WI38 (cell line): ENCODE measurements around the gene QKI.

Experiments used
- H3K4me3 ChIP-seq: 2 replicates; pipeline ENCODE4 v1.5.1; 2011; ENCODE audit warnings: low read depth, mild to moderate bottlenecking, control low read depth, low read length
- CTCF ChIP-seq: IDR thresholded peaks from 2 replicates; pipeline ENCODE4 v1.5.1; 2012; ENCODE audit warnings: low read depth, mild to moderate bottlenecking, control low read depth, low read length

QKI gene

DNA sequence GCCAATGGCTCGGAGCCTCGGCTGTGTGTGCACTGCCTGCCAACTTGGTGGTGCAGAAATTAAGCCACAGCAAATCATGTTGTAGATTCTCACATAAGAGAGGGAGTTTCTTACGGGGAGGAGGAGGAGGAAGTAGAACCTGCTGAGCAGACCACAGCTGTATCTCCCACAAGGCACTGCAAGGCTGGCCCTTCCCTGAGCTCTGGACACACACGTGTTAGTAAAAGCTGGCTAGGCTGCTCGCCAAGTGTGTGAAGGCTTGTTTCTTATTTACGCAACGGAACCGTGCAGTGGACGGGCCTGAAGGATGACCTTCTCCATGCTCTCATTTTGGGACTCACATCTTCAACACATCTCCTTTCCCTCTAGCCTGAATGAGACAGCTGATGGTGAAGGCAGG, 15.7 kb upstream of the QKI start:
- TF ChIP-seq CTCF, result no peak

DNA sequence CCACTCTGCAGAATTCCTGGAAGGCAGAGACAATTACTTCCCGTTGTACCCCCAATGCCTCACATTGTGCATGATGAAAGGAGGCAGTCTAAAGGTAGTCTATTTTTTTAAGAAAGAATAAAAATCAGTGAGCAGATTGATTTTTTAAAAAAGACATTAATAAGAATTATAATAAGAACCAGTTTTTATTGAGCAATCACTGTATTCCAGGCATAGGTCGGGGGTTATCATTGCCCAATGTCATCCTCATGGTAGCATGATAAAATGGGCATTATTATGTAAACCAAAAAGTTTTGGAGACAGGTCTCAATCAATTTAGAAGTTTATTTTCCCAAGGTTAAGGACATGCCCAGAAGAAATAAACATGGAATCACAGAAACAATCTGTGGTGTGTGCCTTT, 14.0 kb upstream of the QKI start:
- no peak overlapping the region for H3K4me3 ChIP-seq
- no peak for TF ChIP-seq CTCF

More for the DNA sequence above, 15.7 kb upstream of the QKI start:
- no peak overlapping the region for H3K4me3 ChIP-seq

GRCh38 chr6:163401039-163401885, 13.3 kb upstream of the QKI start:
- TF ChIP-seq CTCF, result no peak
- H3K4me3 ChIP-seq, result no peak overlapping the region

DNA sequence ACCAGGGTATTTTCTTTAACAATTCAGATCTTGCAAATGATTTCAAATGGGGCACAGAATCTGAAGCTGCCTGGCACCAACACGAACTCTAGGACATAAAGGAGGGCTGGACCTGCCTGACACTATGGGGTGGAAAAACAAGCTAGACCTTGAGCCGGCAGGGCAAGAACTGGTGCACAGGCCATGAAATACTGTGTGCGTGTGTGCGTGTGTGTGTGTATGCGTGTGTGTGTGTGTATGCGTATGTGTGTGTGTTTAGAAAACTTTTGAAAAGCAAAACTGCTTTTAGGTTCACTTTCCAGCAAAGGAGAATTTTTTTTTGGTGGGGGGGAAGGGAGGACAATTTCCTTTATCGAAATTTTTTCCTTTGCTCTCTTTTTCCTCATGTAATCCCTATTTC, 11.9 kb upstream of the QKI start:
- TF ChIP-seq CTCF, result no peak
- no peak overlapping the region for H3K4me3 ChIP-seq

DNA sequence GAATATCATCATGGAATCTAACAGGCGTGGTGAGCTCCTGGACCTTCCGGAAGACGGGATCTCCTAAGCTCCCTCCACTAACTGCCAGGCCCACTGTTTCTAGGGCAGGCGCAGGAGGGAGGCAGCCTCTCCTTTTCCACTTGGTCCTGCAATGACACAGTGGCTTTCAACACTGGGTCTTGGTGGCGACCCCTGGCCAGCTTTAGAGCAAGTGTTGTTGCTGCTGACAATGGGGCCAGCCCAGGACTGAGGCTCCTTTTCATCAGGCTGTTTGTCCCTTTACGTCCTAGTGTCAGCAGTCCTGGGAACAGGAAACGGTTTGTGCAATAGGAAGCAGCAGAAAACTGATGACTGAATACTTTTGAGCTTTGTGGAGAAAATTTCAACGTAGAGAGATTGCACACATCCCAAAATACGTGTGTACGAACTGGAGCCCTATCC, 9.7 kb upstream of the QKI start:
- no peak for TF ChIP-seq CTCF
- no peak overlapping the region for H3K4me3 ChIP-seq

DNA sequence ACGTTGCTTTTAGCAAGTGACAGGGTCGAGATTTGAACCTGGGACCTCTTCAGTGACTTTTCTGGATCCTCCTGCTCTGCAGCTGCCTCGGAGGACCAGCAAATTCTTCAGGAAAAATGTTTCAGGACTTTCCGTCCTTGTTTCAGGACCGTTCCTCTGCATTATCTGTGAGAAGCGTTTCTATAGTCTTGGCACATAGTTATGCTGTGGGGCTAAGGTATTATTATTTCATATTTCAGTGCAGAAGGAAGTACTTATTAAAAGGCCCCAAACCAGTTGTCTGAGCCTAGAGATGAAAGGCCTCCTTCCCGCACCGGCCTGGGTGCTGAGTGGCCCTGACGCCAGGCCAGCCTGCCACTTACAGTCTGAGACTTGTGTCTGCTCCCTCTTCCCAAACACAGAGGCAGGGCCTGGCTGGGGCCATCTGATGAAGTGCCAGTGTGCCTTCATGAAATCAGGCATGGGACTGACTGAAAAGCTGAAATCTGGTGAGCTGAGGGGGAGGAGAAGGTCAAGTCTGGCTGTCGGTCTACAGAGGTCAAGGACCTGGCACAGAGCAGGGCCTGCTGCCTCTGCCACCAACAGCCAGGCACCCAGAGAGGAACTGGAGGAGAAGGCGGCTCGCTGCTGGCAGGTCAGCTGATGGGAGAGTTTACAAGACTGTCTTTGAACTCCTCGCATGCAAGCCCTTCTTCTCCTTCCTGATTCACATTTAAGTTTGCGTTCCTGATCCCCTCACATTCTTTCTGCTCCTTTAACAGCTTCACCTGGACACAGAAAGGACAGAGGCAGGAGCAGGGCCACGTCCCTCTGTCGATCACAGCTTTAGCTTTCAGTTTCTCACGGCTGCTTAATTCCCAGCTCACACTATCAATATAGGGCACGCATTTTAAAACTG, 8.9 kb upstream of the QKI start:
- no peak for TF ChIP-seq CTCF
- peak overlapping the region; percentile 37 for H3K4me3 ChIP-seq

DNA sequence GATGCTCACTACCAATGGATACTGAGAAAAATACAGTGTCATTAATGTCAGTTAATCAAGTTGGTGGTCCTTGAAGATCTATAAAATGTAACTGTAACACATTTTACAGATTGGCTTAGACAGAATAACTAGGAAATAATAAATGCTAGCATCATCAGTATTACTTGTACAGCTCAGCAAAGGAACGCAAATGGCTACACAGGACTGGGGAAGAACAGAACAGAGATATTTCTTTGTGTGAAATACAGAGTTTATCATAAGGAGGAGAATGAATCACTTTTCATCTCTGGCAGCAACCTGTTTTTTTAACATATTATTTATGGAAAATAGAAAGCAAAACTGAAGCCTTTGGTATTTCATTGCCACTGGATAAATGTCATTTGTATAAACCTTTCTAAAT, 8.2 kb upstream of the QKI start:
- TF ChIP-seq CTCF, result no peak
- no peak overlapping the region; the same call in 1 of the 2 replicates for H3K4me3 ChIP-seq
